Breast epithelium (tissue), 4 donors: ENCODE data around the gene TRA2B. TPM values are rescaled to one million over a fixed set of nuclear protein-coding genes. Genes with fewer than 3 reads are reported as not detected.
A peak's percentile ranks its signal among the peaks of the same experiment; 100 is the strongest.

ENCODE experiments used
- DNase-seq, 2 donors: peaks; one replicate each; pipeline ENCODE4 v3.0.0-alpha.2; 2019; ENCODE audit warnings: low spot score in 2 of 2
- H3K27ac ChIP-seq, 2 donors: fragments of 200-600 bp; sonication (generic) in 1 of 2; one replicate each; pipeline ENCODE4 v1.5.1; 2016 to 2019; ENCODE audit warnings: mild to moderate bottlenecking in 1 of 2
- H3K27me3 ChIP-seq, 2 donors: fragments of 200-600 bp; sonication (generic) in 1 of 2; one replicate each; pipeline versions ENCODE4 v1.5.1 to v1.6.0; 2017 to 2019; ENCODE audit warnings: control low read depth in 1 of 2, mild to moderate bottlenecking in 1 of 2
- H3K36me3 ChIP-seq: fragments of 200-600 bp; one replicate; pipeline ENCODE4 v1.5.1; 2019
- H3K4me1 ChIP-seq, 2 donors: fragments of 200-600 bp; sonication (generic); one replicate each; pipeline ENCODE4 v1.5.1; 2016 to 2019; ENCODE audit warnings: control low read depth in 1 of 2
- H3K4me3 ChIP-seq, 3 donors: fragments of 200-600 bp; sonication (generic); 1 replicate in 2 of 3; 2 replicates in 1 of 3; pipeline ENCODE4 v1.5.1; 2016 to 2019; ENCODE audit warnings: mild to moderate bottlenecking in 3 of 3, moderate library complexity in 2 of 3
- H3K9me3 ChIP-seq, 2 donors: fragments of 200-600 bp; sonication (generic) in 1 of 2; one replicate each; pipeline ENCODE4 v1.5.1; 2016 to 2019; ENCODE audit warnings: control low read depth in 1 of 2
- CTCF ChIP-seq, 3 donors: fragments of 450-650 bp; IDR thresholded peaks; one replicate each; pipeline ENCODE4 v1.5.1; 2016 to 2017; ENCODE audit warnings: antibody characterized with exemption in 3 of 3, mild to moderate bottlenecking in 3 of 3, moderate library complexity in 3 of 3
- POLR2A ChIP-seq: fragments of 450-650 bp; IDR thresholded peaks from one replicate; pipeline ENCODE4 v1.6.1; 2016; ENCODE audit warnings: antibody characterized with exemption, mild to moderate bottlenecking, moderate library complexity
- POLR2AphosphoS5 ChIP-seq, 3 donors: sonication (generic); formaldehyde crosslinking; IDR thresholded peaks; one replicate each; pipeline ENCODE4 v1.6.1; 2017; ENCODE audit warnings: antibody characterized with exemption in 3 of 3
- intact Hi-C: fragments of 100-400 bp; cut with DNase I; formaldehyde crosslinking; loops from one replicate; pipeline ENCODE4 v1.15.1; 2023; ENCODE audit warnings: low total_unique reads
- total RNA-seq, 3 donors: library from RNA; depleted of rRNA; stranded (reverse); fragments of >200 nt; gene quantifications; one replicate each; pipeline ENCODE4 v1.1.0, GENCODE V29; 2016

Gene TRA2B
- total RNA-seq, 3 donors from 2014 or later: 163 to 278 (median 179) TPM

GRCh38 chr3:185948292-185948691 is 10.5 kb upstream of the TRA2B start:
- Histone ChIP-seq H3K9me3 (no peaks in the 10 kb centered on the region), H3K36me3 (no peaks in the 10 kb centered on the region), H3K4me3 (no peak overlapping the region), H3K27me3 (no peaks in the 10 kb centered on the region), H3K4me1 (no peaks in the 10 kb centered on the region), H3K27ac (no peak overlapping the region)
- DNase-seq: no peak
- TF ChIP-seq POLR2A: no peak
- no peak for TF ChIP-seq CTCF (IDR thresholded peaks at IDR 0.05)
- TF ChIP-seq POLR2AphosphoS5 (IDR thresholded peaks at IDR 0.05): no peak
- intact Hi-C loops: no loop called here

- H3K36me3 ChIP-seq: no peaks in the 10 kb centered on the region
- peak overlapping the region in 1 of 2 donors; percentile 78 for H3K27ac ChIP-seq
- no peaks in the 10 kb centered on the region for H3K9me3 ChIP-seq
- H3K4me1 ChIP-seq: no peaks in the 10 kb centered on the region
- intact Hi-C loops: no loop called here
- no peak for DNase-seq
- TF ChIP-seq CTCF (IDR thresholded peaks at IDR 0.05) (no peak), POLR2A (no peak), POLR2AphosphoS5 (IDR thresholded peaks at IDR 0.05) (no peak)
- H3K27me3 ChIP-seq: no peaks in the 10 kb centered on the region
- H3K4me3 ChIP-seq: no peak overlapping the region
These were observed 5.9 kb upstream of the TRA2B start for GRCh38 chr3:185943760-185944106.

- H3K9me3 ChIP-seq: no peaks in the 10 kb centered on the region
- no peaks in the 10 kb centered on the region for H3K27me3 ChIP-seq
- no peaks in the 10 kb centered on the region for H3K4me1 ChIP-seq
- no peaks in the 10 kb centered on the region for H3K36me3 ChIP-seq
- peak overlapping the region; percentile 70 to 78 for H3K27ac ChIP-seq
- H3K4me3 ChIP-seq: peak overlapping the region in 2 of 3 donors; percentile 15 to 17
- intact Hi-C loops: no loop called here
- TF ChIP-seq CTCF (IDR thresholded peaks at IDR 0.05): peak; percentile 91 to 94 (median 94)
- TF ChIP-seq POLR2AphosphoS5 (IDR thresholded peaks at IDR 0.05): peak in 2 of 3 donors; percentile 12 to 31
- TF ChIP-seq POLR2A: no peak
- DNase-seq: peak; percentile 80 to 84
These were observed 5.3 kb upstream of the TRA2B start for GRCh38 chr3:185942907-185943759.

- Histone ChIP-seq H3K27me3 (no peaks in the 10 kb centered on the region), H3K36me3 (no peaks in the 10 kb centered on the region), H3K9me3 (no peaks in the 10 kb centered on the region), H3K4me1 (no peaks in the 10 kb centered on the region), H3K27ac (peak overlapping the region in 1 of 2 donors; percentile 78), H3K4me3 (no peak overlapping the region)
- no peak for DNase-seq
- intact Hi-C loops: no loop called here
- TF ChIP-seq CTCF (IDR thresholded peaks at IDR 0.05) (no peak), POLR2A (no peak), POLR2AphosphoS5 (IDR thresholded peaks at IDR 0.05) (no peak)
These were observed 4.6 kb upstream of the TRA2B start for GRCh38 chr3:185942396-185942795.

- no peak for TF ChIP-seq POLR2AphosphoS5 (IDR thresholded peaks at IDR 0.05)
- TF ChIP-seq CTCF (IDR thresholded peaks at IDR 0.05): no peak
- TF ChIP-seq POLR2A: no peak
- no peaks in the 10 kb centered on the region for H3K4me1 ChIP-seq
- H3K36me3 ChIP-seq: no peaks in the 10 kb centered on the region
- no peak for DNase-seq
- no peak overlapping the region for H3K4me3 ChIP-seq
- intact Hi-C loops: no loop called here
- no peaks in the 10 kb centered on the region for H3K9me3 ChIP-seq
- no peaks in the 10 kb centered on the region for H3K27me3 ChIP-seq
- H3K27ac ChIP-seq: no peak overlapping the region
These were observed 3.1 kb upstream of the TRA2B start for GRCh38 chr3:185940951-185941350.
